HG02588 (cell line): ENCODE results near the gene BCAM.

Experiments
- ATAC-seq: cut with Tn5 transposase; IDR thresholded peaks from one replicate; pipeline ENCODE4 v1.9.1; 2021; ENCODE audit warnings: mild to moderate bottlenecking, moderate library complexity; ENCODE audit not compliant: unreplicated experiment

Gene BCAM

GRCh38 chr19:44789943-44790483 is 18.9 kb upstream of the BCAM start:
- no peak for ATAC-seq

GRCh38 chr19:44792281-44792680 is 16.6 kb upstream of the BCAM start:
- ATAC-seq, result no peak

DNA sequence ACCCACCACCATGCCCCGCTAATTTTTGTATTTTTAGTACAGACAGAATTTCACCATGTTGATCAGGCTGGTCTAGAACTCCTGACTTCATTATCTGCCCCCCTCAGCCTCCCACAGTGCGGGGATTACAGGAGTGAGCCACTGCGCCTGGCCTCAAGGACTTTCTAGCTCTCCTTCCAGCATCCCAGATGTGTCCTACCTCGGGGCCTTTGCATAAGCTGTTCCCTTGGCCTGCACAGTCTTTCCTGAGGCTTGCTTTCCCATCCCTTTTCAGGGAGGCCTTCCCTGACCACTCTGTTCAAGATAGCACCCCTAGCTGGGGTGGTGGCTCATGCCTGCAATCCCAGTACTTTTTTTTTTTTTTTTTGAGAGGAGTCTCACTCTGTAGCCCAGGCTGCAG is 14.3 kb upstream of the BCAM start:
- ATAC-seq, result no peak

DNA sequence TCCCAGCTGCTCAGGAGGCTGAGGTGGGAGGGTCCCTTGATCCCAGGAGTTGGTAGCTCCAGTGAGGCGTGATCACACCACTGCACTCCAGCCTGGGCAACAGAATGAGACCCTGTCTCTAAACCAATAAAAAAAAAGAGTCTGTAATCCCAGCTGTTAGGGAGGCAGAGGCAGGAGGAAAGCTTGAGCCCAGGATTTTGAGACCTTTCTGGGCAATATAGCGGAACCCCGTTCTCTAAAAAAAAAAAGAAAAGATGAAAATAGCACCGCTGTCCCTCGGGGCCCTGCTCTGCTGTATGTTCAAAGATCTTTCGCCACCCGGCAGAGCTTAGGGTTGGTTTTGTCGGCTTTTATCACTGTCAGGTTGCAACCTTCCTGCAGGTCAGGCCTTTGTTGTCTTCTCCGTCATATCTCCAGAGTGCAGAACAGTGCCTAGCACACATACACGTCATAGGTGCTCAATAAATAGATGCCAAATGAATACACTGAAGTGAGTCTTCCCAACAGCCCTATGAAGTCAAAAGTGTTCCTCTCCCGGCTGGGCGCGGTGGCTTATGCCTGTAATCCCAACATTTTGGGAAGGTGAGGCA is 13.4 kb upstream of the BCAM start:
- ATAC-seq, result no peak

GRCh38 chr19:44796701-44797115 is 12.2 kb upstream of the BCAM start:
- ATAC-seq, result no peak

GRCh38 chr19:44799627-44800346 is 9.1 kb upstream of the BCAM start:
- no peak for ATAC-seq

GRCh38 chr19:44800461-44800860 is 8.4 kb upstream of the BCAM start:
- peak; percentile 70 for ATAC-seq

- no peak for ATAC-seq
Measured at GRCh38 chr19:44803442-44804428, 5.2 kb upstream of the BCAM start.

- ATAC-seq, result no peak
Measured at GRCh38 chr19:44806291-44806690, 2.6 kb upstream of the BCAM start.

- no peak for ATAC-seq
Measured at GRCh38 chr19:44807162-44807561, 1.7 kb upstream of the BCAM start.

GRCh38 chr19:44807652-44808462 is 1.0 kb upstream of the BCAM start:
- no peak for ATAC-seq

DNA sequence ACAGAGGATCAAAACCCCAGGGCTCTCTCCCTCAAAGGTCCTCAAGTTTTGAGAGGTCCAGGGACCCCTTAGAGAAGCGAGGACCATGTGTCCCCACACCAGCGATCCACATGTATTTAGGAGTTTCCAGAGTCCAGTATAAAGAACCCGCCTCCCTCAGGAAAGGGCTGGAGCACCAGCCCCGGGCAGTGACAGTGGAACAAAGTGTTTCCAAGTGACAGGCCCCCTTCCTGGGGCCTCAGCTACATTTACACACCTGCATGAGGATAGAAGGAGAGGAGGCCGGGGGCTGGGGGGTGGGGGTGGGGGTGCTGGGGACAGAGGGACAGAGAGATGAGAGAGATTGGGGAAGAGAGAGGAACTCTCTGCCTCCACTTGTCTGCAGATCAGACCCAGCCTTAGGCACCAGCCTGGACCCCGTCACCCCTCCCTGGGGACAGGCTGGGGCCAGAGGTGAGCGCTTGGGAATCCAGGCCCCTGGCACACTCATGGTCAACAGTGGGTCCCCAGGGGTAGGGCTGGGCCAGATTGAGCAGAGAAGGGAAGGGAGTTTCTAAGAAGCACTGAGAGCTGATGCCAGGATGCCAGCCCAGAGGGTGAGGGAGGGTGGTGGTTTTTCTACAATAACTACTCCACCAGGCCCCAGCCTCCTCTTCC is 802 bp downstream of the BCAM start:
- ATAC-seq, result no peak

DNA sequence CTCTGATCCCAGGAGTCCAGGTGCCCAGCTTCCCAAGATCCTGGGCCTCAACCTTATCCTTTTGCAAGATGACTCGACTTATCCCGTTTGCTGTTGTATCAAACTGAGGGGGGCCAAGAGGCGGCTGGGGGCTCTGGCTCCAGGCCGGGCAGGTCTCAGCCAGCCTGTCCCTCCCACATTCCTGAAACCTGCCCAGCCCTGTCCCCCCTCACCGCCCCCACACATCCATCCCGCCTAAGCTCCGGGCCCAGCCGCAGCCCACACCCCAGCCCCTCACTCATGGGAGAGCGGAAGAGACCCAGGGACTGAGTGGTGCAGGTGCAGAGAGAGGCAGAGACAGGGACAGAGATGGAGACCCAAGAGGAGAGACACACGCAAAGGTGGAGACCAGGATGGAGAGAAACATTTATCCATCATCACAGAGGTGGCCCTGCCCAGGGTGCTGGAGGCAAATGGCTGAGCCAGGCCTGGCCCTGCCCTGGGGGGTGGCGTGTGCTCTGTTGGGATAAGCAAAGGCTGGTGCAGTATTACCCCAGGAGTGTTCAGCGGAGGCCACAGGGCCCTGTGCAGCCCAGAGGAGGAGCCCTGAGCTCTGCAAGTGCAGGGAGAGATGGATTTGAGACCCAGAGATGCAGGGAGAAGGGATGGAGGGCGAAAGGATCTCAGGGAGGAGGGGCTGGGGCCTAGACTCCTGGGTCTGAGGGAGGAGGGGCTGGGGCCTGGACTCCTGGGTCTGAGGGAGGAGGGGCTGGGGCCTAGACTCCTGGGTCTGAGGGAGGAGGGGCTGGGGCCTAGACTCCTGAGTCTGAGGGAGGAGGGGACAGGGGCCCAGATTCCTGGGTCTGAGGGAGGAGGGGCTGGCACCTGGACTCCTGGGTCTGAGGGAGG is 1.6 kb downstream of the BCAM start:
- no peak for ATAC-seq

- ATAC-seq, result no peak
Measured at GRCh38 chr19:44811122-44811419, 2.2 kb downstream of the BCAM start.

DNA sequence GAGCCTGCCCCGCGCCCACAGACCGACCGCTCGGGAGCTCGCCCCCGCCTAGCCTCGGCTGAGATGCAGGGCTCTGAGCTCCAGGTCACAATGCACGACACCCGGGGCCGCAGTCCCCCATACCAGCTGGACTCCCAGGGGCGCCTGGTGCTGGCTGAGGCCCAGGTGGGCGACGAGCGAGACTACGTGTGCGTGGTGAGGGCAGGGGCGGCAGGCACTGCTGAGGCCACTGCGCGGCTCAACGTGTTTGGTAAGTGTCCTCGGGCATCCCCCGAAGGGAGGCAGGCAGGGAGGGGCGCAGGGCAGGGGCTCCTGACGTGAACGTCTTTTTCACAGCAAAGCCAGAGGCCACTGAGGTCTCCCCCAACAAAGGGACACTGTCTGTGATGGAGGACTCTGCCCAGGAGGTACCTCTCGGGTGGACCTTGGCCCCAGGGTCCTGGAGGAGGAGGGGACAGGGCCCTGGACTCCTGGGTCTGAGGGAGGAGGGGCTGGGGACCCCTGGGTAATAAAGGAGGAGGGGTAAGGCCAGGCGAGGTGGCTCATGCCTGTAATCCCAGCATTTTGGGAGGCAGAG is 3.3 kb downstream of the BCAM start:
- ATAC-seq, result no peak

- no peak for ATAC-seq
Measured at GRCh38 chr19:44813070-44813840, 4.4 kb downstream of the BCAM start.

- no peak for ATAC-seq
Measured at GRCh38 chr19:44813841-44814470, 5.1 kb downstream of the BCAM start.

DNA sequence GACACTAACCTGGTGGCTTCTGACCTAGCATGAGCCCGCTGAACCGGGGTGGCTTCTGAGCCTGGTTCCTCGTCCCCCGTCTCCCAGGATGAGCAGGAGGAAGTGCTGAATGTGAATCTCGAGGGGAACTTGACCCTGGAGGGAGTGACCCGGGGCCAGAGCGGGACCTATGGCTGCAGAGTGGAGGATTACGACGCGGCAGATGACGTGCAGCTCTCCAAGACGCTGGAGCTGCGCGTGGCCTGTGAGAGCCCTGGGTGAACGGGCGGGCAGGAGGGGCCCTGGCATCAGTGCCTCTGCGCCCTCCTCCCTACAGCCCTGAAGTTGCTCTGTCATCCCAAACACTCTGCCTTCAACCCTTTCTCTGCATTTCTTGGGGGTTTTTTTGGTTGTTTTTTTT is 5.6 kb downstream of the BCAM start:
- ATAC-seq, result no peak
